Measurements from ENCODE around the gene ADD3.

ADD3 gene

GRCh38 chr10:110022716-110023504 lies 15.1 kb downstream of the ADD3 start:
- Histone ChIP-seq H3K36me3 (ENCODE audit: control insufficient read depth, insufficient read depth, low read length) (no peaks in the 10 kb centered on the region), H3K4me3 (replicated peaks; ENCODE audit: low read depth, low read length) (no peak overlapping the region), H3K27me3 (replicated peaks; ENCODE audit: control insufficient read depth, insufficient read depth, low read length) (no peaks in the 10 kb centered on the region)
- DNase-seq (ENCODE audit: extremely low read depth, insufficient read length), result no peak
- no peak for TF ChIP-seq CTCF (IDR thresholded peaks at IDR 0.05; ENCODE audit: insufficient read depth, low read length, poor library complexity, severe bottlenecking)

GRCh38 chr10:110023785-110024465 lies 16.1 kb downstream of the ADD3 start:
- no peak for TF ChIP-seq CTCF (IDR thresholded peaks at IDR 0.05; ENCODE audit: insufficient read depth, low read length, poor library complexity, severe bottlenecking)
- Histone ChIP-seq H3K27me3 (replicated peaks; ENCODE audit: control insufficient read depth, insufficient read depth, low read length) (no peaks in the 10 kb centered on the region), H3K4me3 (replicated peaks; ENCODE audit: low read depth, low read length) (no peak overlapping the region), H3K36me3 (ENCODE audit: control insufficient read depth, insufficient read depth, low read length) (no peaks in the 10 kb centered on the region)
- DNase-seq (ENCODE audit: extremely low read depth, insufficient read length), result no peak

- no peaks in the 10 kb centered on the region for H3K36me3 ChIP-seq (ENCODE audit: control insufficient read depth, insufficient read depth, low read length)
- no peak for TF ChIP-seq CTCF (IDR thresholded peaks at IDR 0.05; ENCODE audit: insufficient read depth, low read length, poor library complexity, severe bottlenecking)
- DNase-seq (ENCODE audit: extremely low read depth, insufficient read length), result no peak
These were observed 21.7 kb downstream of the ADD3 start for GRCh38 chr10:110029450-110029849.

GRCh38 chr10:110032801-110033700 lies 25.3 kb downstream of the ADD3 start:
- H3K4me3 ChIP-seq (replicated peaks; ENCODE audit: low read depth, low read length), result no peak overlapping the region
- H3K36me3 ChIP-seq (ENCODE audit: control insufficient read depth, insufficient read depth, low read length), result no peaks in the 10 kb centered on the region
- no peaks in the 10 kb centered on the region for H3K27me3 ChIP-seq (replicated peaks; ENCODE audit: control insufficient read depth, insufficient read depth, low read length)
- DNase-seq (ENCODE audit: extremely low read depth, insufficient read length), result no peak
- TF ChIP-seq CTCF (IDR thresholded peaks at IDR 0.05; ENCODE audit: insufficient read depth, low read length, poor library complexity, severe bottlenecking), result no peak

More at GRCh38 chr10:110029450-110029849, 21.7 kb downstream of the ADD3 start:
- Histone ChIP-seq H3K4me3 (replicated peaks; ENCODE audit: low read depth, low read length) (no peak overlapping the region), H3K27me3 (replicated peaks; ENCODE audit: control insufficient read depth, insufficient read depth, low read length) (no peaks in the 10 kb centered on the region)

- H3K27me3 ChIP-seq (replicated peaks; ENCODE audit: control insufficient read depth, insufficient read depth, low read length), result no peaks in the 10 kb centered on the region
- no peaks in the 10 kb centered on the region for H3K36me3 ChIP-seq (ENCODE audit: control insufficient read depth, insufficient read depth, low read length)
- TF ChIP-seq CTCF (IDR thresholded peaks at IDR 0.05; ENCODE audit: insufficient read depth, low read length, poor library complexity, severe bottlenecking), result no peak
- DNase-seq (ENCODE audit: extremely low read depth, insufficient read length), result no peak
- no peak overlapping the region for H3K4me3 ChIP-seq (replicated peaks; ENCODE audit: low read depth, low read length)
These were observed 26.0 kb downstream of the ADD3 start for GRCh38 chr10:110033701-110034235.

All from GM06990 (cell line).